ENCODE results near the gene RPL29.

DNA sequence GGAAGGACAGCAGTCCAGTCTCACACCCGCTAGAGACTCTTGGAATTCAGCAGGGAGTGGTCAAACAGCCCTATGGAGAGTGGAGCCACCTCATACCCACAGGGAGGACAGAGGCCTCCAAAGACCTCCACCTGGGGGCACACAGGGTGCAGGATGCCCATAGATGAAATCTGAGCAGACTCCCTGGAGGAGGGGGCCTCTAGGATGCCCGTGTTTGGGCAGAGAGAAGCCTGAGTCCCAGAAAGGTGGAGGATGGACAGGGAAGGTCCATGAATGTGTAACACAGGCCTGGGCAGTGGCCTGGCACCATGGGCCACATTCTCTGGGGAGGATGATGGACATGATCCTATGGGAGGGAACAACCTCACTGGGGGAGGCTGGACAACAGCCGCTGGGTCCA is 39.0 kb upstream of the RPL29 start:
- TF ChIP-seq, protein P1, sequence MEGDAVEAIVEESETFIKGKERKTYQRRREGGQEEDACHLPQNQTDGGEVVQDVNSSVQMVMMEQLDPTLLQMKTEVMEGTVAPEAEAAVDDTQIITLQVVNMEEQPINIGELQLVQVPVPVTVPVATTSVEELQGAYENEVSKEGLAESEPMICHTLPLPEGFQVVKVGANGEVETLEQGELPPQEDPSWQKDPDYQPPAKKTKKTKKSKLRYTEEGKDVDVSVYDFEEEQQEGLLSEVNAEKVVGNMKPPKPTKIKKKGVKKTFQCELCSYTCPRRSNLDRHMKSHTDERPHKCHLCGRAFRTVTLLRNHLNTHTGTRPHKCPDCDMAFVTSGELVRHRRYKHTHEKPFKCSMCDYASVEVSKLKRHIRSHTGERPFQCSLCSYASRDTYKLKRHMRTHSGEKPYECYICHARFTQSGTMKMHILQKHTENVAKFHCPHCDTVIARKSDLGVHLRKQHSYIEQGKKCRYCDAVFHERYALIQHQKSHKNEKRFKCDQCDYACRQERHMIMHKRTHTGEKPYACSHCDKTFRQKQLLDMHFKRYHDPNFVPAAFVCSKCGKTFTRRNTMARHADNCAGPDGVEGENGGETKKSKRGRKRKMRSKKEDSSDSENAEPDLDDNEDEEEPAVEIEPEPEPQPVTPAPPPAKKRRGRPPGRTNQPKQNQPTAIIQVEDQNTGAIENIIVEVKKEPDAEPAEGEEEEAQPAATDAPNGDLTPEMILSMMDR (IDR thresholded peaks at IDR 0.05), result no peak
- TF ChIP-seq POLR2A (IDR thresholded peaks at IDR 0.05; ENCODE audit: low read depth) (no peak), POLR2AphosphoS5 (IDR thresholded peaks at IDR 0.05) (no peak)

All from esophagus muscularis mucosa (tissue), 3 donors.